NCI-H345 treated with DMSO at 0.1 percent for 48 hours (cell line): ENCODE results near the gene CLP1.
A peak's percentile ranks its signal among the peaks of the same experiment; 100 is the strongest.

Experiments
- DNase-seq: peaks from one replicate; lab custom pipeline; 2025; ENCODE audit not compliant: unreplicated experiment; lab: John Stamatoyannopoulos, UW

CLP1 gene

DNA sequence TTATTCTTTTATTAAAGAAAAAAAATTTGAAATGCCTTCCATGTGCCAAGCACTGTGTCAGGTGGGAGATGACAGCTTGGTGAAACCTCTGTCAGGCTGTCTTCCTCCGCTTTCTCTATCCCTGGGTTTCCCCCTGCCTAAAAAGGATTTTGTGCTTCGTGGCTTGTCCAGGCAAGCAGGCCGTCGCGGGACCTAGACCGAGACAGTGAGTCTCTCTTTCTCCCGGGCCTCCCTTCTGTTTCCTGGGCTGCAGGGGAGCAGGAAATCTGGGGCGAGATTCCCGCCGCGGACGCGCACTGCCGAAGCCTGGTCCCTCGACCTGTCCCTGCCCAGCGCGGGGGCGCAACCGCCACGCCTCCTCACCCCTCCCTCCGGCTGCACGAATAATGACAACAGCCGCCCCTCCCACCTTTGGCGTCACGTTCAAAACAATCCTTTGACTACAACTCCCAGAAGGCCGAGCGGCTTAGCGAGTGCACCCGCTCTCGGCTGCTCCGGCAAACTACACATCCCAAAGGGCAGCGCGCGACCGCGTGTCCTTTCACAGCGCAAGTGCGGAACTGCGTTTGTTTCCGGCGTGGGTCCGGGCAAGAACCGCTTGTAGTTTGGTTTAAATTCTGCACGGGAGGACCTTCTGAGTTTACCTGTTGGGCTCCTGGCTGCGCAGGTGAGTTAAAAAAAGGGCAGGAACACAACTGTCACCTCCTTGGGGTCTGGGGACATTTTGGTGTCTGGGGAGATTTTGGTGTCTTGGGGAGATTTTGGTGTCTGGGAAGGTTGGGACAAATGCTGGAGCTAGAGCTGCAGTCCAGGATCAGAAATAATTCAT lies at the start of gene CLP1:
TSS of gene CLP1 (plus strand) at position 569 of the 829 bp plus-strand sequence. CDS start 1,715 bp downstream, outside the sequence.
- DNase-seq, result peak; percentile 94

DNA sequence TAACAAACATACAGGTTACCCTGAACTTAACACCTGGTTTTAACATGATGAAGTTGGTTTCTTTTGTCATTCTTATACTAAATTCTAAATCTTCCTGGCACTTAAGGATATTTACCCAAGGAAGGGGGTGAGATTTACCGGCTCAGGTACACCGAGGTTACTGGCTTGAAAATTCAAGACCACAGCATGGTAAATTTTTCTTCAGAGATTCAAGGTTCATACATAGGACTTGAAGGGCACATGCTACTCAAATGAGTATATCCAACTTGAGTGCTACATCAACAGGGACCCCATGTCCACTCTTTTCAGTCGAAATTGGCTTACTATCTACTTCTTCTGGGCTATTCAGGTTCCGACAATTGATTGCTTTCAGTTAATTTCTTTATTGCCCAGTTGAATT lies 47.4 kb upstream of the CLP1 start:
- DNase-seq, result no peak

DNA sequence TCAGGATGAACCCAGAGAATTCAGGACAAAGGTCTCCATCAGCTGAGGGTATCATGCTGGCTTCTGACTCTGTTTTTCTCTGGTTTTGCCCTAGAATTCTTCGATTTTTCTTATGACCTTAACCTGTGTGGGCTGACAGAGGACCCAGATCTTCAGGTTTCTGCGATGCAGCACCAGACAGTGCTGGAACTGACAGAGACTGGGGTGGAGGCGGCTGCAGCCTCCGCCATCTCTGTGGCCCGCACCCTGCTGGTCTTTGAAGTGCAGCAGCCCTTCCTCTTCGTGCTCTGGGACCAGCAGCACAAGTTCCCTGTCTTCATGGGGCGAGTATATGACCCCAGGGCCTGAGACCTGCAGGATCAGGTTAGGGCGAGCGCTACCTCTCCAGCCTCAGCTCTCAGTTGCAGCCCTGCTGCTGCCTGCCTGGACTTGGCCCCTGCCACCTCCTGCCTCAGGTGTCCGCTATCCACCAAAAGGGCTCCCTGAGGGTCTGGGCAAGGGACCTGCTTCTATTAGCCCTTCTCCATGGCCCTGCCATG lies 43.3 kb upstream of the CLP1 start:
- no peak for DNase-seq

DNA sequence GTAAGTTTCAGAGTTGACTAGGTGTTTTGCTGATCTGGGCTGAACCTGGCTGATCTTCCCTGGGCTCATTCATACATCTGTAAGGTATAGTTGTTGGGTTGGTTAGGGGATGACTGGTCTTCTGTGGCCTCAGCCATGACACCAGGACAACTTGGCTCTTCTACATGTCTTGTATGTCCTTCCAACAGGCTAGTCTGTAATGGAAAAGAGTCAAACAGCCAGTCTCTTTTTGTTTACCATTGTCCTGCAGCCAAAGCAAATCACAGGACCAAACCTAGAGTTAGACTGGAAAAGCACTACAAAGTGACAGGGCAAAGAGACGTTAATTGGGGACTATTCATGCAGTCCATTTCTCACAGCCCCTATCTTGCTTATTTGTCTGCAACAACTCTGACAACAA lies 42.3 kb upstream of the CLP1 start:
- DNase-seq, result no peak

DNA sequence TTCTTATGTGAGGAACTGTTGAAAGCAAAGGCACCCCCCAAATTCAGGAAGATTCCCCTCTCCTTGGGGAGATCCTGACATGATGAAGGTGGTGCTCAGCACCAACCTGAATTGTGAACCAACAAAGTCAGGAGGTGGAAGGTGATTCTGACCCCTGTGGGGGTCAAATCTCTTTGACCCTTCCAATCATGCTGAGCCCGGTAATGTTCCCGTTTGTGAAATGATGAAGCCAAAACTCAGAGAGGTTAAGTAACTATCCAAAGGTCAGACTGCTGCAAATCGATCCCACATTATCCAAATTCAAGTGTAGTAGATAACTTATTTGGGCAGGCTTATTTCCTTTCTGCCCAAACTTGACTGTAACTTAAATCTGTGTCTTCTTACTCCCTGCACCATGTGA lies 41.0 kb upstream of the CLP1 start:
- no peak for DNase-seq

DNA sequence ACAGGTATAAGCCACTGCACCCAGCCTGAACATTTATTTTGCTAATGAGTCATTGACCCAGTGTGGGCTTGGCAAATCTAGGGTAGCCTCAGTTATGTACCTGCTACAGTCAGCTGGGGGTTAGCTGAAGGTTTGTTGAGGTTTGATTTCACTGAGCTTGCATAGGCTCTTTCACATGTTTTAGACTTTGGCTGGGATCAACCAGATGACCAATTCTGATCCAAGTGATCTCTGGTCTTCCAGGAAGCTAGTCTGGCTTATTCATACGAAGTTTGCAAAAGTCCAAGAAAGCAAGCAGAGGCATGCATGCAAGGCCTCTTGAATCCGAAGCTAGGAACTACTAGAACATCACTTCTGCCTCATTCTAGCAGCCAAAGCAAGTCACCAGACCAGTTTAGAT lies 39.1 kb upstream of the CLP1 start:
- no peak for DNase-seq

DNA sequence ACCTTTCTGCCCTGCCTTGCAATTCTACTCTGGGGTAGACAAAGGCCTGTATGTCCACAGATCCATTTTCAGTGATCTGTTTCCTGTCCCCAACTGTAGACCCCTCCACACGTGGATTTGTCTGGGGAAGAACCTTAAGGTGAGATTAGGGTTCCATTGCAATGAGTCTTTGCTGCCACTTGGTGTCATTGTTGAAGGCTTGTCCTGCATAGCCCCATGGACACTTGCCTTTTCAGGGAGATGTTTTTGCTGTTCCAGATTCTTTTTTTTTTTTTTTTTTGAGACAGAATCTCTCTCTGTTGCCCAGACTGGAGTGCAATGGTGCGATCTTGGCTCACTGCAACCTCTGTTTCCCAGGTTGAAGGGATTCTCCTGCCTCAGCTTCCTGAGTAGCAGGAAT lies 38.2 kb upstream of the CLP1 start:
- DNase-seq, result no peak

DNA sequence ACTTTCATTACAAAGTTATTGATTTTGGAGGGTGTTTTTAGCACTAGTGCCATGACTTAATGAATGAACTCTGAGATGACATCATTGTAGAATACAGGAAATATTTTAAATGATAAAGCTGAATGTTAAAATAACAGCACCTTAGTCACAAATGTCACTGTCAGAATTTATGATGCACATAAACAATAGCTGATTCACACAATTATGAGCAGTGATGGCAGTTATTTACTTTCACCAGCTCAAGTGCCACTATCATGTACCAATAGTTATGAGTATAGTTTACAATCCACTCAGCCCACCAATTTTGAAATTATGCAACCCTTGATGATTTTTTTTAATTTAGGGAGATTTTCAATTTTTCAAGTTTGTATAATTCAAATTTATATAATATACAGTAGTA lies 37.1 kb upstream of the CLP1 start:
- no peak for DNase-seq

DNA sequence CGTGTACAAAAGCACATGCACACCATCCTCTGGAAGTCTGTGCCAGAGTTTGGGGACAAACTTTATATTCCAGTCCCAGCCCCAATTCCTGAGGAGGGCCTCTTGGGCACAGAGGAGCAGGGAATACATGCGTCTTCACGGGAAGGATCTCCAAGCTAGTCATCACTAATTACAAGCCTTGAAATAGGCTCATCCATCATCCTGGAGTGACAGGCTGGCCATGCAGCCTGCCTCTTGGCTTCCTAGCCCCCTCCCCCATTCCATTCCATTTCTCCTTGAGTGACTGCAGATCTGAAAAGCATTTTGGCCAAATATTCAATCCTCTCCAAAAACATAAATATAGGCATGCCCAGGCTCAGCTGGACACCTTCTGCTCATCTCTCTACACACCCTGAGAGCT lies 35.3 kb upstream of the CLP1 start:
- DNase-seq, result no peak

DNA sequence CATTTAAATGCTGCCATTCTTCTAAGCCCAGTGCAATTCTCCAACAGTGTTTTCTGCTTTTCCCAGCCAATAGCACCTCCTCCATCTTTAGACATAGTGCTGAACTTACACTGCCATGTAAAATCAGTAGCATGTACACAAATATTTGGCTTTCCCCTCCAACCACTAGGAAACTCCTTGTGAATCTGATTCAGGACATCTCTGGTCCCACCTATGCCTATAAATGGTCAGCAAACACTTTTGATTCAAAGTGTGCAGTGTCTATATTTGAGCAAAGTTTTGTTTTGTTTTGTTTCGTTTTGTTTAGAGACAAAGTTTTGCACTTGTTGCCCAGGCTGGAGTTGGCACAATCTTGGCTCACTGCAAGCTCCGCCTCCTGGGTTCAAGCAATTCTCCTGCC lies 32.7 kb upstream of the CLP1 start:
- DNase-seq, result no peak

DNA sequence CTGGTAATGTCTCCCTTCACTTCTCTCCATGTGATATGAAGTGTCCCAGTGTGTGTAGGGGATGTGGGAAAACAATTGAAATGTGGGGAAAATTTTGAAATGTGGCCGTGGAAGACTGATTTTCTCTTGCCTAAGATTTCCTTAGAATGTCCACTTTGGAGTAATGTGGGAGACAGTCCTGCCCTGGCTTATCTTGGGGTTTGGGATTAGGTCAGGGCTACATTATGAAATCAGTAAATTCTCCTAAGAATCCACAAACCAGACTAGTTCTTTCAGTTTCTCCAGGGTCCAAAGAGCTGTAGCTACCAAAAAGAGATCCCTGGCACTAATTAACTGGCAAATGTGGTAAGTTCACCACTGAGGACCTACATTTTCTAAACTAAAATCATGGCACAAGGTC lies 30.7 kb upstream of the CLP1 start:
- DNase-seq, result no peak

DNA sequence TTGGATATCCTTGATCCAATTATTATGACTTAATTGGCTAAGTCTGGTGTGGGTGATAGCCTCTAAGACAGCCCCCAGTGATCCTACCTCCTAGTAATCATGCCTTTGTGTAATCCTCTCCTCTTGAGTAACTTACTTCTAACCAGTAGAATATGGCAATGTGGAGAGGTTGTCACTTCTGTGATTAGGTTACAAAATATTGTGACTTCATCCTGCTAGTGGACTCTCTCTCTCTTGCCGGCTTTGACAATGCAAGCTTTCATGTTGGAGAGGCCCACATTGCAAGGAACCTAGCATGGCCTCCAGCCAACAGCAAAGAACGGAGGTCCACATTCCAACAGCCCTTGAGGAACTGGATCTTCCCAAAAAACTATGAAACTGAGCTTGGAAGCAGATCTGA lies 27.4 kb upstream of the CLP1 start:
- DNase-seq, result no peak

DNA sequence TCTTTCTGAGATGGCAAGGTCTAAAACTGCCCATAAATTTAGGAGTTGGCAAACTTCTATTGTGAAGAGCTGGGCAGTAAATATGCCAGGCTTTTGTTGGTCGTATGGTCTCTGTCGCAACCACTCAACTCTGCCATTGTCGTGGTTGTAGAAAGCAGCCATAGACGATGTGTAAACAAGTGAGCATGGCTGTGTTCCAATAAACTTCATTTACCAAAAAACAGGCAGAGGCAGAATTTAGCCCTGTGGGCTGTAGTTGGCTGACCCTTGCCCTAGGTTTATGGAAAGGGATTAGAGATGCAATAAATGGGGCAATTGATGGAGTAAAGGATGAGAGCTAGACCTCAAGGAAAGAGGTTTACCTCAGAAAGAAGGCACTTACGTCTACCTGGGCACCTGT lies 25.4 kb upstream of the CLP1 start:
- no peak for DNase-seq

DNA sequence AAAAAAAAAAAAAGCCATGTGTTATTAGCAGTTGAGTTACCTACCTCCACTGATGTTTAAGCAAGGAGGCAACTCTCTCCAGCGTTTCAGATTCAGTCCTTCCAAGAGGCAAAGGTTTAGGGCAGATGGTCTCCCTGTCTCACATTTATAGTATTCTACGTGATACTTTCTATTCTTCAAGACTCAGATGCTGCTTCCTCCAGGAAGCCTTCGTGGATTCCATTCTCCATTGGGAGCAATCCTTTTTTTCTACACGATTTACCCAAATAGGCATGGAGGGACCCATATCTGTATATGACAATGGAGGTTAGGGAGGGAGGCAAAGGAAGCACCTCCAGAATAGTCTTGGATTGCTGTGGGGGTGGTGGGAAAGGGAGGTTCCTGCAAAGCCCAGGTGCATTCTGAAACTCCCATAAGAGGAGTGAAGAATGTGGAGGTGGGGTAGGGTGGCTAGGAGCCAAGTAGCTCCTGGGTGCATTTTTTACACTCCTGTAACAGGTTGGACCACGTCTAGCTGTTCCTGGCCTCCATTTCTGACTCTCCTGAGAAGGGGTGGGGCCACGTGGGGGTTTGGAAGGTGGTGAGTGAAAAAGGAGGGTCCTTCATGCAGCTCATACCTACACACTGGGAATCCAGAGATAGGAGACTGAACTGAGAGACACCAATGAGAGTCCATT lies 24.0 kb upstream of the CLP1 start:
- DNase-seq, result no peak

DNA sequence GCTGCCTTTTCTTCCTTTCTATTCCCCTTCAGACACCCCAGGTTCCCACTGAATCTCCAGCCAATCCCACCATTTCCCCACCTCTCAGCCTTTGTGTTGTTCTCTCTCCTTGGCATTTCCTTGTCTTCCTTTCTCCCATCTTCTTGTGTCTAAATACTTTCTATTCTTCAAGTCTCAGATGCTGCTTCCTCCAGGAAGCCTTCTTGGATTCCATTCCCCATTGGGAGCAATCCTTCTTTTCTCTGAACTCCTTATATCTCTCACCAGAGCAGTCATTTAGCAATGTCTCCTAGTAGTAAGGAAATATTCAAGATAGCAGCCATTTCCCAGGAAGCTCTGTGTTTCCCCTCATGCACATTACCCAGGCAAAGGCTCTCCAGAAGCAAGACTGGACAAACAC lies 23.3 kb upstream of the CLP1 start:
- DNase-seq, result no peak

DNA sequence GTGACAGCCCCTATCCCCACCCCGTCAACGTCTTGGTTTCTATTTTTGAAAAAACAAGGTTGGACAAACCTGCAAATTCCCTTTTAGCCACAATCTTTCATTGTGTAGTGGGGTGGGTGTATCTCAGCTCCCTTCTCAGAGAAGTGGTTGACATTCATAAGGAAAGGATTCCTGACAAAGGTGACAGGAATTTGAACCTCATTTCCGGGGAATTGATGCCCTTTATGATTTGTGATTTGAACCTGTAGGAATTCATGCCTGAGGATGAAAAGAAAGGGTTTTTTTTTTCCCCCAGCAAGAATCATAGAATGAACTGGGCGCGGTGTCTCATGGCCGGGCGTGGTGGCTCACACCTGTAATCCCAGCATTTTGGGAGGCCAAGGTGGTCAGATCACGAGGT lies 22.3 kb upstream of the CLP1 start:
- DNase-seq, result no peak

DNA sequence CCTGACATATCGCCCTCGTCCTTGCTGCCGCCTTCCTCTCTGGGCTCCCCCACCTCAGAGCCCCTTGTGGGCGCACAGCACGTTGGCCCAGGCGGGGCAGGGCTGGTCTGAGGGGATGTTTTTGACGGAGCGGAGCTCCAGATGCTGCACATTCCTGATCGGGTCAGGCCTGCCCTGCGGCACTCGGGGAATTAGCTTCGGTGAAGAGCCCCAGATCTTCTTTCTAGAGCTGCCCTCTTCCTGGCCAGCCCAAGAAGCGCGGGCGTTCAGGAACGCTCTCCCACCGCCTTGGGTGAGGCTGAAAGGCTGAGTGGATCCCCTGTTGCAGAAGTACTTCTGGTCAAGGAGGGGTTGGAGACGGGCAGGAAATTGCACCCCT lies 19.9 kb upstream of the CLP1 start:
- no peak for DNase-seq

DNA sequence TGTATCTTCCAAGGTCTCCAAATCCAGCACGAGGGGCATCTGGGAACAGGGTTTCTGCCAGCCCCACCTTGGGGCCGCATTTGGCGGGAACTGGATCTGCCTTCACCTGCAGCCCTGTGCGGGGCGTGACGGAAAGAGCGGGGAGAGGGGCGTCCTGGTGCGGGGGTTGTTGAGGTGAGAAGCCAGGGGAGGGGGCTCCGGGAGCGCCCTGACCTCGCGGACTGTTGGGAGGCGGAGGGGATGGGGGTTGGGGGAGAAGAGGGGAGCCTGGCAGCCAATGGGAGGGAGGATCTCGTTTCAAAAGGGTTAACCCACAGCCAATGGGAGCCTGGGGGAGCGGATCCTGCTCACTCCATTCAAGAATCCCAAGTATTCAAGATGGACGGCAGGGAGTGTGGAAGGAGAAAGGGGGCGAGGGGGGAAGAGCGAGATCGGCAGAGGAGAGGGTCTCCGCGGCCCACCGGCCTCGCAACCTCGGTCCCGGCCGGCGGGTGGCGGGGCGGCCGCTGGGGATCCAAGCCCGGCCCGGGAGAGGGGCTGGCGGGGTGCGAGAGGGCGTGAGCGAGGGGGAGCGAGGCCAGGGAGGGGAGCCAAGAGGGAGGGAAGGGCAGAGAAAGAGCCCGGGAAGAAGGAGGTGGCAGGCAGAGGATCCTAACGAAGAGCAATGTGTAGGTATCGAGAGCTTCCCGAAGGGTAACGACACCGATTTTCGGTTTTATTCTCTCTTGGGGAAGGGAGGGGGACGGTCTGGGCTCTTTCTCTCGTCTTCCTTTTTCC lies 19.4 kb upstream of the CLP1 start:
- DNase-seq, result peak; percentile 72

DNA sequence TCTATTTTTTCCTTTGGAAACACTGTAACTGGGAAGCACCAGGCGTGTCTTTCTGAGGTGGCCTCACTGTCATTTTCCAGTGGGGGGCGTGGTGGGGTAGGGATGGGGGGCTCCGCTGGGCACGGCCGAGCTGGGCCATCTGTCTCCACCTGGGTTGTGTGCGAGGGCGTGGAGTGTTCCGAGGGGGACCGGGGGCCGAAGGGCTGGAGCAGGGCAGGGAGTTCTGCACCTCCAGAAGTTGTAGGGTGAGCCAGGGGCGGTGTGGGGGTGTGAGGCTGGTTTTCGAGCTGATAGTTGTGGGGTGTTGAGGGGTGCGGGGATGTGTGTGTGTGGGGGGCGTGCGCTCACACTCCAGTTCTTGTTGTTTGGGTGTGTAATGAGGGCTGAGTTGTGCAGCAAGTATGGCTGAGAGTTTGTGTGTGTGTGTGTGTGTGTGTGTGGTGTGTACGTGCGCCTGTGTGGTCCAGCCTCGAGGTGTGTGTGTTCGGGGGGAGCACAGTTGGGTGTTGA lies 18.7 kb upstream of the CLP1 start:
- no peak for DNase-seq

DNA sequence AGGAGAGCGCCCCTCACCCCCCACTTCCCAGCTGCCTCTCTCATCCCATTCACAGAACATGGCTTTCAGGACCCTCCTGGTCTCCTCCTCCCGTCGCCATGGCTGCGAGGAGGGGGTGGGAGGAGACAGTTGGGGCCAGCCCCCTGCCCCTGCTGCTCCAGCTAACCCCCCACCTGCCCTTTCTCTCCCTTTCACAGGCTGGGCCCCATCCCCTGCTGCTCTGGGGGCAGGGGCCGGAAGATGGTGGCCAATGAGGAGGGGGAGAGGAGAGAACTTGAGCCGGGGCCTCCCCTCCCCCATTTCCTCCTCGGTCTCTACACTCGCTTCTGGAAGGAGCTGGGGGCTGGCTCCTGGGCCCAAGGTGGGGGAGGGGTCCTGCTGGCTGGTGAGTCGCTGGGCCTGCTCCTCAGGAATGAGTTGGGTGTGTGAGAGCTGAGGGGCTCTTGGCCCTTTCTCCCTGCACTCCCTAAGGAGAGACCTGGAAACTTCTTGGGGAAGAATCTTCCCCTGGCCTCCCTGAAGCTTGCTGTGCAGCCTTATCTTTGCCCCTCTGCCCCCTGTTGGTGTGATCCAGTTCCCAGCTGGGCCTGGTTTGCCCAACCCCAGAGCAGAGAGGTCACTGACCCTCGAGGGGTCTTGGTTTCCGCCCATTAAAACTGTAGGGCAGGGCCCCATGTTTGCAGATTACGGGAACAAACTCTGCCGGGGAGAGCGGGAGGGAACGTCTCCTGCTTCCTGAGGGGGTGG lies 18.1 kb upstream of the CLP1 start:
- DNase-seq, result no peak
